Measurements from ENCODE around the gene TXNL4A. TPM values are rescaled to one million over a fixed set of nuclear protein-coding genes. Genes with fewer than 3 reads are reported as not detected.

Gene TXNL4A
- total RNA-seq, 6 experiments from 2014 or later: 168 to 187 (median 174) TPM

GRCh38 chr18:79958981-79959380, 29.4 kb downstream of the TXNL4A start:
- H3K27ac Mint-ChIP-seq: no peak overlapping the region
- H3K4me3 Mint-ChIP-seq: no peak overlapping the region
- DNase-seq: no peak
- no peaks in the 10 kb centered on the region for H3K9me3 Mint-ChIP-seq
- peaks cover 32% of the 10 kb centered on the region for H3K4me1 Mint-ChIP-seq (ENCODE audit: low read depth)
- H3K36me3 Mint-ChIP-seq (ENCODE audit: low read depth): peaks cover 5% of the 10 kb centered on the region; the same call in 1 of the 2 replicates
- no peaks in the 10 kb centered on the region; the same call in 1 of the 2 replicates for H3K27me3 Mint-ChIP-seq (ENCODE audit: insufficient read depth)
- TF ChIP-seq, protein P1, sequence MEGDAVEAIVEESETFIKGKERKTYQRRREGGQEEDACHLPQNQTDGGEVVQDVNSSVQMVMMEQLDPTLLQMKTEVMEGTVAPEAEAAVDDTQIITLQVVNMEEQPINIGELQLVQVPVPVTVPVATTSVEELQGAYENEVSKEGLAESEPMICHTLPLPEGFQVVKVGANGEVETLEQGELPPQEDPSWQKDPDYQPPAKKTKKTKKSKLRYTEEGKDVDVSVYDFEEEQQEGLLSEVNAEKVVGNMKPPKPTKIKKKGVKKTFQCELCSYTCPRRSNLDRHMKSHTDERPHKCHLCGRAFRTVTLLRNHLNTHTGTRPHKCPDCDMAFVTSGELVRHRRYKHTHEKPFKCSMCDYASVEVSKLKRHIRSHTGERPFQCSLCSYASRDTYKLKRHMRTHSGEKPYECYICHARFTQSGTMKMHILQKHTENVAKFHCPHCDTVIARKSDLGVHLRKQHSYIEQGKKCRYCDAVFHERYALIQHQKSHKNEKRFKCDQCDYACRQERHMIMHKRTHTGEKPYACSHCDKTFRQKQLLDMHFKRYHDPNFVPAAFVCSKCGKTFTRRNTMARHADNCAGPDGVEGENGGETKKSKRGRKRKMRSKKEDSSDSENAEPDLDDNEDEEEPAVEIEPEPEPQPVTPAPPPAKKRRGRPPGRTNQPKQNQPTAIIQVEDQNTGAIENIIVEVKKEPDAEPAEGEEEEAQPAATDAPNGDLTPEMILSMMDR (IDR thresholded peaks at IDR 0.05): no peak

DNA sequence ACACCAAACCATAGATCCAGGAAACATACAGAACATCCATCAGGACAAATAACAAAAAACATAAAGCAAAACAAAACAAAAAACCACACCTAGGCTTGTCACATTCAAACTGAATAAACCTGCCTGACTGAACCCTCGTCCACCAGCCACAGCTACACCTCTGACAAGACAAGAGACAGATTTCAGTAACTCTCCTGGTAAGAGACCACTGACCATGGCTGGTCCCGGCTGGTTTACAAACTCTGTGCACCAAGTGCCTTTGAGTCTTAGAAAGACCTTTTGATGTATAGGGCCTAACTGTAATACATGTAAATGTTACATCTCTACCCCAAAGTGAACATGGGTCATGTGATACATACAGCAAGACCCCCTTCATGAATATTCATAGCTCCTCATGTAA, 32.1 kb downstream of the TXNL4A start:
- H3K9me3 Mint-ChIP-seq: no peaks in the 10 kb centered on the region
- H3K27ac Mint-ChIP-seq: no peak overlapping the region
- TF ChIP-seq, protein P1 (IDR thresholded peaks at IDR 0.05): no peak
- H3K4me3 Mint-ChIP-seq: no peak overlapping the region
- H3K27me3 Mint-ChIP-seq (ENCODE audit: insufficient read depth): no peaks in the 10 kb centered on the region; the same call in 1 of the 2 replicates
- peaks cover 5% of the 10 kb centered on the region; the same call in 1 of the 2 replicates for H3K36me3 Mint-ChIP-seq (ENCODE audit: low read depth)
- H3K4me1 Mint-ChIP-seq (ENCODE audit: low read depth): peaks cover 17% of the 10 kb centered on the region
- DNase-seq: no peak

GRCh38 chr18:79955302-79956075, 32.9 kb downstream of the TXNL4A start:
- TF ChIP-seq, protein P1 (IDR thresholded peaks at IDR 0.05): no peak
- Mint-ChIP-seq H3K4me1 (ENCODE audit: low read depth) (peaks cover 12% of the 10 kb centered on the region), H3K27me3 (ENCODE audit: insufficient read depth) (no peaks in the 10 kb centered on the region; the same call in 1 of the 2 replicates), H3K4me3 (no peak overlapping the region), H3K27ac (no peak overlapping the region), H3K9me3 (no peaks in the 10 kb centered on the region), H3K36me3 (ENCODE audit: low read depth) (peaks cover 5% of the 10 kb centered on the region; the same call in 1 of the 2 replicates)
- no peak for DNase-seq

- Mint-ChIP-seq H3K36me3 (ENCODE audit: low read depth) (peaks cover 5% of the 10 kb centered on the region; the same call in 1 of the 2 replicates), H3K27ac (no peak overlapping the region), H3K4me1 (ENCODE audit: low read depth) (peaks cover 12% of the 10 kb centered on the region), H3K27me3 (ENCODE audit: insufficient read depth) (no peaks in the 10 kb centered on the region; the same call in none of the 2 replicates), H3K9me3 (no peaks in the 10 kb centered on the region), H3K4me3 (no peak overlapping the region)
- DNase-seq: no peak
- TF ChIP-seq, protein P1 (IDR thresholded peaks at IDR 0.05): no peak
Observed at GRCh38 chr18:79954791-79955190, 33.6 kb downstream of the TXNL4A start.

DNA sequence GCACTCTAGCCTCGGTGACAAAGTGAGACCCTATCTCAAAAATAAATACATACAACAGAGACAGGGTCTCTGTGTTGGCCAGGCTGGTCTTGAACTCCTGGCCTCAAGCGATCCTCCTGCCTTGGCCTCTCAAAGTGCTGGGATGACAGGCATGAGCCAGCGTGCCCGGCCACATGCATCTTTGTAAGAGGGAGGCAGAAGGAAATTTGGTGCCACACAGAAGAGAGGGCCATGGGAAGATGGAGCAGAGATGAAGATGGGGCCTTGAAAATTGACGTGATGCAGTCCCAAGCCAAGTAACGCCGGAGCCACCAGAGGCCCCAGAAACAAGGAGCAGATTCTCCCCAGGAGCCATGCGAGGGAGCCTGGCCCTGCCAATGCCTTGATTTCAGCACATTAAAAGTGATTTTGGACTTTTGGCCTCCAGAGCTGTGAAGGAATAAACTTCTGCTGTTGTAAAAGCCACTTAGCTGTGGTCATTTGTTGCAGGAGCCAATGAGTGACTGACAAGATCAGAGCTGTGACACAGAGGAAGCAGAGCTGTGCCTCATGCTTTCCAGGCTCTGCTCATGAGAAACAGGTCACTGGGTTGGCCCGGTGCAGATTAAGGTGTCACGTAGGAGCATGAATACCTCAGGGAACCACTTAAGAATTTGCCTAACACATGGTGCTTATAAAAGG, 34.3 kb downstream of the TXNL4A start:
- Mint-ChIP-seq H3K4me3 (no peak overlapping the region), H3K36me3 (ENCODE audit: low read depth) (peaks cover 5% of the 10 kb centered on the region; the same call in 1 of the 2 replicates), H3K4me1 (ENCODE audit: low read depth) (peaks cover 13% of the 10 kb centered on the region), H3K9me3 (no peaks in the 10 kb centered on the region), H3K27ac (no peak overlapping the region), H3K27me3 (ENCODE audit: insufficient read depth) (no peaks in the 10 kb centered on the region; the same call in none of the 2 replicates)
- TF ChIP-seq, protein P1 (IDR thresholded peaks at IDR 0.05): no peak
- no peak for DNase-seq

Measured in HFFc6 (cell line).